HCT116 (cell line): ENCODE measurements around the gene EFR3B. TPM values are rescaled to one million over a fixed set of nuclear protein-coding genes. Genes with fewer than 3 reads are reported as not detected.

Experiments used
- ATAC-seq: fragments of 200-7000 bp; cut with Tn5 transposase; 2 replicates; pipeline ENCODE4 v1.9.1; 2020; ENCODE audit warnings: mild to moderate bottlenecking, moderate library complexity
- BruUV-seq: library from RNA; stranded (reverse); fragments of 400-500 nt; replicated peaks from 2 replicates; lab custom pipeline; 2021; lab: Mats Ljungman, UMichigan
- CTCF ChIA-PET: fragments of 300-600 bp; sonication (Branson Sonifier 250); formaldehyde crosslinking; loops from one replicate; lab custom pipeline; 2021; ENCODE audit warnings: antibody characterized with exemption; lab: Charles Lee
- POLR2A ChIA-PET: fragments of 300-600, 350-600 bp; sonication (Branson Sonifier 250); formaldehyde crosslinking; loops from one replicate; lab custom pipeline; 2021; ENCODE audit warnings: antibody characterized with exemption; lab: Charles Lee
- RAD21 ChIA-PET, 2 experiments: fragments of 300-600 bp; sonication (Branson Sonifier 250); formaldehyde crosslinking; loops; one replicate each; lab custom pipeline; 2023; ENCODE audit warnings: low total read pairs in 2 of 2; ENCODE audit not compliant: uncharacterized antibody in 2 of 2, unreplicated experiment in 2 of 2, low non-redundant PET in 1 of 2; lab: Charles Lee
- DNase-seq: peaks from one replicate; pipeline ENCODE4 v3.0.0-alpha.2; 2010; ENCODE audit warnings: low read depth, low spot score
- H2AFZ ChIP-seq: fragments of 200-600 bp; shearing (Covaris generic), sonication (generic); 2 replicates; pipeline ENCODE4 v1.6.1; 2017; ENCODE audit warnings: low read depth, mixed run types, mixed read lengths, antibody characterized with exemption, low read length; ENCODE audit not compliant: poor library complexity, severe bottlenecking
- H3K27ac ChIP-seq: 2 replicates; pipeline ENCODE4 v1.5.1; 2012; ENCODE audit warnings: low read depth, low read length
- H3K27me3 ChIP-seq: fragments of 200-600 bp; sonication (generic); 2 replicates; pipeline ENCODE4 v1.6.1; 2016; ENCODE audit warnings: mixed run types, low read length, mixed read lengths; ENCODE audit not compliant: insufficient read depth
- H3K36me3 ChIP-seq, 2 experiments: fragments of 200-500 bp in 1 of 2; fragments of 200-600 bp in 1 of 2; sonication (Bioruptor generic) in 1 of 2; sonication (generic) in 1 of 2; 2 replicates each; pipeline versions ENCODE4 v1.5.1 to v1.6.1; 2014 to 2016; ENCODE audit warnings: low read length in 2 of 2, inconsistent platforms in 1 of 2, mixed read lengths in 1 of 2, mixed run types in 1 of 2; ENCODE audit not compliant: insufficient read depth in 2 of 2, control insufficient read depth in 1 of 2
- H3K4me1 ChIP-seq, 2 experiments: fragments of 200-600 bp in 1 of 2; sonication (generic) in 1 of 2; 2 replicates each; pipeline versions ENCODE4 v1.5.1 to v1.6.1; 2012 to 2017; ENCODE audit warnings: low read length in 2 of 2, inconsistent platforms in 1 of 2, mild to moderate bottlenecking in 1 of 2, mixed read lengths in 1 of 2, mixed run types in 1 of 2, moderate library complexity in 1 of 2; ENCODE audit not compliant: insufficient read depth in 2 of 2, control insufficient read depth in 1 of 2
- H3K4me2 ChIP-seq: fragments of 200-600 bp; sonication (generic); 2 replicates; pipeline ENCODE4 v1.6.1; 2017; ENCODE audit warnings: mixed run types, low read length, mixed read lengths
- H3K4me3 ChIP-seq, 2 experiments: fragments of 200-600 bp in 1 of 2; sonication (generic) in 1 of 2; replicated peaks in 1 of 2; 2 replicates each; pipeline ENCODE4 v1.5.1; 2011 to 2016; ENCODE audit warnings: low read length in 2 of 2, control low read depth in 1 of 2, low read depth in 1 of 2, mild to moderate bottlenecking in 1 of 2, mixed read lengths in 1 of 2, mixed run types in 1 of 2
- H3K79me2 ChIP-seq: fragments of 200-600 bp; sonication (generic); 2 replicates; pipeline ENCODE4 v1.6.1; 2017; ENCODE audit warnings: mild to moderate bottlenecking, mixed run types, low read length, moderate library complexity, mixed read lengths; ENCODE audit not compliant: insufficient read depth
- H3K9ac ChIP-seq: fragments of 200-600 bp; sonication (generic); 2 replicates; pipeline ENCODE4 v1.6.1; 2016; ENCODE audit warnings: low read length, mixed read lengths
- H3K9me2 ChIP-seq: fragments of 200-600 bp; sonication (generic), shearing (Covaris generic); 2 replicates; pipeline ENCODE4 v1.6.1; 2017; ENCODE audit warnings: mixed run types, mild to moderate bottlenecking, moderate library complexity; ENCODE audit not compliant: insufficient read depth
- H3K9me3 ChIP-seq, 2 experiments: fragments of 200-500 bp in 1 of 2; fragments of 200-600 bp in 1 of 2; sonication (Bioruptor generic) in 1 of 2; sonication (generic) in 1 of 2; 2 replicates each; pipeline ENCODE4 v1.6.1; 2014 to 2017; ENCODE audit warnings: low read length in 2 of 2, mixed read lengths in 2 of 2, inconsistent platforms in 1 of 2, low read depth in 1 of 2, mild to moderate bottlenecking in 1 of 2, mixed run types in 1 of 2, moderate library complexity in 1 of 2; ENCODE audit not compliant: control insufficient read depth in 1 of 2, insufficient read depth in 1 of 2
- H4K20me1 ChIP-seq: fragments of 200-600 bp; sonication (generic), shearing (Covaris generic); 2 replicates; pipeline ENCODE4 v1.6.1; 2017; ENCODE audit warnings: mixed run types, mild to moderate bottlenecking, moderate library complexity; ENCODE audit not compliant: insufficient read depth
- CBX3 ChIP-seq: IDR thresholded peaks from 2 replicates; pipeline ENCODE4 v1.6.1; 2012; ENCODE audit warnings: low read depth
- CEBPB ChIP-seq: IDR thresholded peaks from 2 replicates; pipeline ENCODE4 v1.6.1; 2012; ENCODE audit warnings: low read depth
- EGR1 ChIP-seq: IDR thresholded peaks from 2 replicates; pipeline ENCODE4 v1.6.1; 2012; ENCODE audit warnings: low read depth
- EZH2 ChIP-seq: fragments of 200-600 bp; sonication (generic); IDR thresholded peaks from 2 replicates; pipeline ENCODE4 v1.6.1; 2017; ENCODE audit warnings: antibody characterized with exemption, mixed run types
- EZH2phosphoT487 ChIP-seq: fragments of 200-600 bp; IDR thresholded peaks from 2 replicates; pipeline ENCODE4 v1.6.1; 2018; ENCODE audit warnings: antibody characterized with exemption, borderline replicate concordance
- FOSL1 ChIP-seq: IDR thresholded peaks from 2 replicates; pipeline ENCODE4 v1.6.1; 2012; ENCODE audit warnings: low read depth
- POLR2A ChIP-seq: IDR thresholded peaks from 2 replicates; pipeline ENCODE4 v1.7.0; 2011; ENCODE audit warnings: borderline replicate concordance; ENCODE audit not compliant: insufficient read depth, insufficient read length; ENCODE audit errors: extremely low read depth
- POLR2AphosphoS5 ChIP-seq: IDR thresholded peaks from 2 replicates; pipeline ENCODE4 v1.6.1; 2011; ENCODE audit warnings: mild to moderate bottlenecking, low read depth, low read length, moderate library complexity
- RAD21 ChIP-seq: IDR thresholded peaks from 2 replicates; pipeline ENCODE4 v1.6.1; 2012; ENCODE audit warnings: low read depth, mild to moderate bottlenecking
- SP1 ChIP-seq: IDR thresholded peaks from 2 replicates; pipeline ENCODE4 v1.6.1; 2012; ENCODE audit warnings: low read depth
- SRF ChIP-seq: IDR thresholded peaks from 2 replicates; pipeline ENCODE4 v1.6.1; 2012; ENCODE audit warnings: low read depth
- ZFX ChIP-seq: fragments of 450-650 bp; IDR thresholded peaks from 2 replicates; pipeline ENCODE4 v1.6.1; 2017
- ZNF274 ChIP-seq: fragments of 200-500 bp; sonication (Bioruptor generic); IDR thresholded peaks from 2 replicates; pipeline ENCODE4 v1.6.1; 2014; ENCODE audit warnings: mild to moderate bottlenecking, low read depth, low read length, inconsistent platforms
- intact Hi-C: fragments of 100-400 bp; cut with micrococcal nuclease; formaldehyde crosslinking; loops from 2 replicates; pipeline ENCODE4 v1.10.0; 2022
- total RNA-seq: library from RNA; stranded (reverse); gene quantifications from one replicate; pipeline ENCODE4 v1.2.1, GENCODE V29; 2021; ENCODE audit not compliant: unreplicated experiment
- TF ChIP-seq, protein P1 (sequence below): IDR thresholded peaks from 2 replicates; pipeline ENCODE4 v1.6.1; 2011; ENCODE audit warnings: mild to moderate bottlenecking, low read length, moderate library complexity; ENCODE audit not compliant: insufficient replicate concordance; ENCODE audit errors: extremely low read depth

The EFR3B gene
- total RNA-seq, 1 experiment from 2014 or later: 0.96 TPM

DNA sequence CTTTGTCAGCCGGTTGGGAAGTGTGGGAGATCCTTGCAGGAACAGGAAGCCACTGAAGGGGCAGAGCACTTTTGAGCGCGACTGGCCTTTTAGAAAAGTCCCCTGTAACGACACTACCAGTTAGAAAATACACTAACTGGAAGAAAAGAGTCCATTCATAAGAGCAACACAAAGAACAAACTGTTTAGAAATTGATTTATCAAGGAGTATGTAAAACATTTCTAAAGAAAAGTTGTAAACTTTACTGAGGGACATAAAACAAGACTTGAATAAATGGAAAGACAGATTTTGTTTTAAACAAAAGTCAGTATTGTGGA lies 156.3 kb downstream of the EFR3B start:
- H3K4me1 ChIP-seq: 0 out of 4 replicates have a peak, but pooled peaks cover 0 to 4% of the 10 kb centered on the region in 2 experiments
- no peaks in the 10 kb centered on the region for H3K36me3 ChIP-seq
- ChIA-PET RAD21 (no interaction called here), CTCF (no interaction called here), POLR2A (no interaction called here)
- no peaks in the 10 kb centered on the region for H3K9me3 ChIP-seq
- no peak for TF ChIP-seq FOSL1
- no peak for TF ChIP-seq ZNF274
- H2AFZ ChIP-seq: no peak overlapping the region
- H3K27ac ChIP-seq: no peak overlapping the region
- ATAC-seq (no peak), DNase-seq (no peak)
- H3K4me2 ChIP-seq: no peak overlapping the region
- H3K9ac ChIP-seq: no peak overlapping the region
- H3K4me3 ChIP-seq: no peak overlapping the region
- no peaks in the 10 kb centered on the region for H4K20me1 ChIP-seq
- intact Hi-C loops: loop anchor here (5.0 kb wide), 1 partner anchor 371 kb away; no protein-coding TSS in a partner anchor
- BruUV-seq: no TSS peak
- H3K27me3 ChIP-seq: no peaks in the 10 kb centered on the region
- H3K9me2 ChIP-seq: no peaks in the 10 kb centered on the region
- H3K79me2 ChIP-seq: no peaks in the 10 kb centered on the region

DNA sequence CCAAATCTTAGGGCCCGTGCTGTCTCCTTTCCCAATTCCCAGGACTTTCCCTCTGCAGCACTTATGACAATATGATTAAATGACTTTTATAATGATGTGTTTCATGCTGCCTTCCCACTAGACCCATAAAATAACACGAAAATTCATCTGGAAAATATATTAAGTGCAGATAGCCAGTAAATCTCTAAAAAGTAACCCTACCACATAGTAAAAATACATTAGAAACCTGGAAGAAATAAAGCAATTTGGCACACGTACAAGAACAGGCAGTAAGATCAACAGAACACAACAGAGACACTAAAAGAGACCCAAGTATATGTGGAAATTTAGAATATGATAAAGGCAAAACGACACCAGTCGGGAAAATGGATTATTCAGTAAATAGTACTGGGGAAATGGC lies 156.7 kb downstream of the EFR3B start:
- Histone ChIP-seq H4K20me1 (no peaks in the 10 kb centered on the region), H3K9me3 (no peaks in the 10 kb centered on the region), H3K9me2 (no peaks in the 10 kb centered on the region), H3K36me3 (no peaks in the 10 kb centered on the region), H3K9ac (no peak overlapping the region), H3K4me2 (no peak overlapping the region), H2AFZ (no peak overlapping the region), H3K79me2 (no peaks in the 10 kb centered on the region), H3K27ac (no peak overlapping the region), H3K27me3 (no peaks in the 10 kb centered on the region), H3K4me3 (no peak overlapping the region), H3K4me1 (0 out of 4 replicates have a peak, but pooled peaks cover 0 to 4% of the 10 kb centered on the region in 2 experiments)
- intact Hi-C loops: loop anchor here (5.0 kb wide), 1 partner anchor 371 kb away; no protein-coding TSS in a partner anchor
- ATAC-seq: no peak
- no TSS peak for BruUV-seq
- RAD21 ChIA-PET: no interaction called here
- TF ChIP-seq POLR2A: no peak
- TF ChIP-seq EGR1: no peak
- no peak for TF ChIP-seq SP1
- TF ChIP-seq SRF: no peak
- TF ChIP-seq, protein P1, sequence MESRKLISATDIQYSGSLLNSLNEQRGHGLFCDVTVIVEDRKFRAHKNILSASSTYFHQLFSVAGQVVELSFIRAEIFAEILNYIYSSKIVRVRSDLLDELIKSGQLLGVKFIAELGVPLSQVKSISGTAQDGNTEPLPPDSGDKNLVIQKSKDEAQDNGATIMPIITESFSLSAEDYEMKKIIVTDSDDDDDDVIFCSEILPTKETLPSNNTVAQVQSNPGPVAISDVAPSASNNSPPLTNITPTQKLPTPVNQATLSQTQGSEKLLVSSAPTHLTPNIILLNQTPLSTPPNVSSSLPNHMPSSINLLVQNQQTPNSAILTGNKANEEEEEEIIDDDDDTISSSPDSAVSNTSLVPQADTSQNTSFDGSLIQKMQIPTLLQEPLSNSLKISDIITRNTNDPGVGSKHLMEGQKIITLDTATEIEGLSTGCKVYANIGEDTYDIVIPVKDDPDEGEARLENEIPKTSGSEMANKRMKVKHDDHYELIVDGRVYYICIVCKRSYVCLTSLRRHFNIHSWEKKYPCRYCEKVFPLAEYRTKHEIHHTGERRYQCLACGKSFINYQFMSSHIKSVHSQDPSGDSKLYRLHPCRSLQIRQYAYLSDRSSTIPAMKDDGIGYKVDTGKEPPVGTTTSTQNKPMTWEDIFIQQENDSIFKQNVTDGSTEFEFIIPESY: no peak
- no peak for TF ChIP-seq RAD21
- TF ChIP-seq ZFX: no peak
- TF ChIP-seq CBX3: no peak
- TF ChIP-seq EZH2phosphoT487: no peak
- no peak for TF ChIP-seq EZH2
- no peak for TF ChIP-seq CEBPB
- no peak for TF ChIP-seq POLR2AphosphoS5
- no peak for TF ChIP-seq FOSL1
- CTCF ChIA-PET: no interaction called here
- DNase-seq: no peak
- POLR2A ChIA-PET: no interaction called here
